ENCODE data around the gene PI4KB.

DNA sequence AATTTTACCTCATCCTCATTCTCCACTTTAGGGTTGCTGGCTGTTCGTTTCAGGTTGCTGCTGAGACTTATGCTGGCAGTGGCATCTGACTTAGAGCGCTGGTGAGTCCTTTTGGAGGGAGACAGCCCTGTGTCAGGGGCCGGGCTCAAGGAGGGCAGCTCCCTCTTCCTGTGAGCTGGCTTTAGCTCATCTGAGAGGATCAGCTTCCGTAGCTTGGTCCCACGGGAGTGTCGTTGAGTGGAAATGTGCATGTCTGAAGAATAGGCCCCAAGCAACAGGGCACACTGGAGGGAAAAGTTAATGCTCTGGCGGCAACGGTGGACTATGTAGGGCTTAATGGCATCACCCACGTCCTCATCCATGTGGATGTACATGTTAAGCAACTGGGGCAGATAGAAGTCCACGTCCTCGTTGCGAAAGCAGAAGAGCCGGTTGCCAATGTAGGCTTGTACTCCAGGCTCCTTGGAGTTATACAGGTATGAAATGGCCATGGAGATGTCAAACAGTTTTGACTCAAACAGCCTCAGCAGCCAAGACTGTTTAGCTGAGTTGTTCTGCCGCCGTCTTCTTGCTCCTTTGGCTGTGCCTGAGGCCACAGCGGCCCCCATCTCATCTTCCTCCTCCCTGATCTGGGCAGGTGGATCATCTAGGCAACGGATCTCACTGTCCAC lies 11.5 kb downstream of the PI4KB start:
- TF ChIP-seq, protein P1, sequence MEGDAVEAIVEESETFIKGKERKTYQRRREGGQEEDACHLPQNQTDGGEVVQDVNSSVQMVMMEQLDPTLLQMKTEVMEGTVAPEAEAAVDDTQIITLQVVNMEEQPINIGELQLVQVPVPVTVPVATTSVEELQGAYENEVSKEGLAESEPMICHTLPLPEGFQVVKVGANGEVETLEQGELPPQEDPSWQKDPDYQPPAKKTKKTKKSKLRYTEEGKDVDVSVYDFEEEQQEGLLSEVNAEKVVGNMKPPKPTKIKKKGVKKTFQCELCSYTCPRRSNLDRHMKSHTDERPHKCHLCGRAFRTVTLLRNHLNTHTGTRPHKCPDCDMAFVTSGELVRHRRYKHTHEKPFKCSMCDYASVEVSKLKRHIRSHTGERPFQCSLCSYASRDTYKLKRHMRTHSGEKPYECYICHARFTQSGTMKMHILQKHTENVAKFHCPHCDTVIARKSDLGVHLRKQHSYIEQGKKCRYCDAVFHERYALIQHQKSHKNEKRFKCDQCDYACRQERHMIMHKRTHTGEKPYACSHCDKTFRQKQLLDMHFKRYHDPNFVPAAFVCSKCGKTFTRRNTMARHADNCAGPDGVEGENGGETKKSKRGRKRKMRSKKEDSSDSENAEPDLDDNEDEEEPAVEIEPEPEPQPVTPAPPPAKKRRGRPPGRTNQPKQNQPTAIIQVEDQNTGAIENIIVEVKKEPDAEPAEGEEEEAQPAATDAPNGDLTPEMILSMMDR (conservative IDR thresholded peaks at IDR 0.05), result no peak
- TF ChIP-seq ZFX (IDR thresholded peaks at IDR 0.05), result no peak
